H9 (cell line): Measurements from ENCODE around the gene TBATA. TPM values are rescaled to one million over a fixed set of nuclear protein-coding genes. Genes with fewer than 3 reads are reported as not detected.

Experiments
- DNase-seq: peaks from one replicate; pipeline ENCODE4 v3.0.0-alpha.2; 2017
- H2AFZ ChIP-seq: one replicate; pipeline ENCODE4 v1.6.1; 2013; ENCODE audit warnings: mild to moderate bottlenecking, low read length, control low read depth, moderate library complexity
- H2AK5ac ChIP-seq: 2 replicates; pipeline ENCODE4 v1.6.1; 2013; ENCODE audit warnings: low read length, control low read depth, mixed read lengths; ENCODE audit not compliant: insufficient read length
- H2BK120ac ChIP-seq: one replicate; pipeline ENCODE4 v1.6.1; 2013; ENCODE audit warnings: low read depth, mild to moderate bottlenecking, low read length, control low read depth, inconsistent platforms; ENCODE audit not compliant: poor library complexity, severe bottlenecking
- H2BK12ac ChIP-seq: 2 replicates; pipeline ENCODE4 v1.6.1; 2013; ENCODE audit warnings: low read length, control low read depth, mixed read lengths, low read depth; ENCODE audit not compliant: insufficient read length
- H2BK15ac ChIP-seq: 2 replicates; pipeline ENCODE4 v1.6.1; 2013; ENCODE audit warnings: low read depth, low read length, control low read depth
- H2BK20ac ChIP-seq: one replicate; pipeline ENCODE4 v1.6.1; 2013; ENCODE audit warnings: low read depth, mild to moderate bottlenecking, low read length, control low read depth, inconsistent platforms; ENCODE audit not compliant: poor library complexity, severe bottlenecking
- H2BK5ac ChIP-seq: 2 replicates; pipeline ENCODE4 v1.6.1; 2013; ENCODE audit warnings: low read length, control low read depth, mixed read lengths; ENCODE audit not compliant: insufficient read length
- H3K14ac ChIP-seq: 2 replicates; pipeline ENCODE4 v1.6.1; 2013; ENCODE audit warnings: low read length, control low read depth; ENCODE audit not compliant: insufficient read depth
- H3K18ac ChIP-seq: 2 replicates; pipeline ENCODE4 v1.6.1; 2013; ENCODE audit warnings: low read depth, mild to moderate bottlenecking, mixed read lengths, low read length, control low read depth; ENCODE audit not compliant: insufficient read length
- H3K23ac ChIP-seq: 2 replicates; pipeline ENCODE4 v1.6.1; 2013; ENCODE audit warnings: low read length, control low read depth, mixed read lengths, low read depth; ENCODE audit not compliant: insufficient read length
- H3K23me2 ChIP-seq: 2 replicates; pipeline ENCODE4 v1.6.1; 2013; ENCODE audit warnings: low read depth, mild to moderate bottlenecking, mixed read lengths, low read length, control low read depth; ENCODE audit not compliant: insufficient read length, poor library complexity, severe bottlenecking
- H3K27ac ChIP-seq: 2 replicates; pipeline ENCODE4 v1.5.1; 2013; ENCODE audit warnings: low read length, control low read depth, mixed read lengths, low read depth; ENCODE audit not compliant: insufficient read length
- H3K27me3 ChIP-seq: 2 replicates; pipeline ENCODE4 v1.6.1; 2013; ENCODE audit warnings: low read length, control low read depth, inconsistent platforms; ENCODE audit not compliant: insufficient read depth
- H3K4ac ChIP-seq: 2 replicates; pipeline ENCODE4 v1.6.1; 2013; ENCODE audit warnings: low read depth, mild to moderate bottlenecking, control low read depth, inconsistent platforms, low read length, moderate library complexity
- H3K4me1 ChIP-seq: 2 replicates; pipeline ENCODE4 v1.6.1; 2013; ENCODE audit warnings: low read length, control low read depth, inconsistent platforms; ENCODE audit not compliant: insufficient read depth
- H3K4me2 ChIP-seq: 2 replicates; pipeline ENCODE4 v1.6.1; 2013; ENCODE audit warnings: low read length, control low read depth, mixed read lengths; ENCODE audit not compliant: insufficient read length, insufficient read depth
- H3K56ac ChIP-seq: 2 replicates; pipeline ENCODE4 v1.6.1; 2013; ENCODE audit warnings: low read depth, mild to moderate bottlenecking, mixed read lengths, low read length, control low read depth; ENCODE audit not compliant: insufficient read length
- H3K79me1 ChIP-seq: 2 replicates; pipeline ENCODE4 v1.6.1; 2013; ENCODE audit warnings: low read depth, mild to moderate bottlenecking, moderate library complexity, low read length, control low read depth, inconsistent platforms; ENCODE audit not compliant: insufficient read depth, poor library complexity, severe bottlenecking
- H3K79me2 ChIP-seq: 2 replicates; pipeline ENCODE4 v1.6.1; 2013; ENCODE audit warnings: low read length, control low read depth, inconsistent platforms; ENCODE audit not compliant: insufficient read depth
- H3K9ac ChIP-seq: 2 replicates; pipeline ENCODE4 v1.6.1; 2013; ENCODE audit warnings: low read length, control low read depth, mixed read lengths; ENCODE audit not compliant: insufficient read length; ENCODE audit errors: extremely low read depth
- H3K9me3 ChIP-seq: one replicate; pipeline ENCODE4 v1.6.1; 2013; ENCODE audit warnings: low read depth, low read length, inconsistent platforms; ENCODE audit not compliant: control insufficient read depth
- H3T11ph ChIP-seq: one replicate; pipeline ENCODE4 v1.6.1; 2013; ENCODE audit warnings: mild to moderate bottlenecking, low read length, control low read depth, inconsistent platforms
- H4K20me1 ChIP-seq: one replicate; pipeline ENCODE4 v1.6.1; 2013; ENCODE audit not compliant: control insufficient read depth, insufficient read length, insufficient read depth
- H4K5ac ChIP-seq: 2 replicates; pipeline ENCODE4 v1.6.1; 2013; ENCODE audit warnings: low read depth, mild to moderate bottlenecking, mixed read lengths, low read length, control low read depth; ENCODE audit not compliant: insufficient read length
- H4K8ac ChIP-seq: replicated peaks from 2 replicates; pipeline ENCODE4 v1.6.1; 2013; ENCODE audit warnings: low read length, control low read depth, mixed read lengths, low read depth; ENCODE audit not compliant: insufficient read length
- H4K91ac ChIP-seq: 2 replicates; pipeline ENCODE4 v1.6.1; 2013; ENCODE audit warnings: low read depth, mild to moderate bottlenecking, moderate library complexity, mixed read lengths, low read length, control low read depth; ENCODE audit not compliant: insufficient read length
- H3K27ac Mint-ChIP-seq, 3 experiments: 2 replicates in 2 of 3; 3 replicates in 1 of 3; pipeline ENCODE4 v1.8.0; 2020 to 2021; ENCODE audit warnings: mixed read lengths in 3 of 3, mild to moderate bottlenecking in 1 of 3, moderate library complexity in 1 of 3
- H3K27me3 Mint-ChIP-seq: 2 replicates; pipeline ENCODE4 v1.8.0; 2021; ENCODE audit warnings: low read depth, mild to moderate bottlenecking, moderate library complexity, mixed read lengths
- H3K36me3 Mint-ChIP-seq, 3 experiments: 2 replicates in 2 of 3; 3 replicates in 1 of 3; pipeline ENCODE4 v1.8.0; 2020 to 2021; ENCODE audit warnings: low read depth in 3 of 3, mixed read lengths in 3 of 3; ENCODE audit not compliant: insufficient read depth in 1 of 3
- H3K4me1 Mint-ChIP-seq, 2 experiments: 2 replicates each; pipeline ENCODE4 v1.8.0; 2020; ENCODE audit warnings: mixed read lengths in 2 of 2
- H3K4me3 Mint-ChIP-seq, 2 experiments: 2 replicates in 1 of 2; 3 replicates in 1 of 2; pipeline ENCODE4 v1.8.0; 2020 to 2021; ENCODE audit warnings: mild to moderate bottlenecking in 2 of 2, mixed read lengths in 2 of 2, moderate library complexity in 1 of 2
- H3K9me3 Mint-ChIP-seq, 2 experiments: 2 replicates in 1 of 2; 3 replicates in 1 of 2; pipeline ENCODE4 v1.8.0; 2020; ENCODE audit warnings: mild to moderate bottlenecking in 2 of 2, mixed read lengths in 2 of 2, moderate library complexity in 1 of 2
- WGBS: extraction: QIAGEN DNeasy Blood & Tissue Kit; methylation state at CpG from one replicate; pipeline ENCODE4 v1.1.7; 2013; ENCODE audit warnings: missing lambda C conversion rate, low lambda C conversion rate, mixed read lengths; ENCODE audit not compliant: insufficient read length; ENCODE audit errors: extremely low coverage; 5-methylcytosine and 5-hydroxymethylcytosine counted together
- total RNA-seq: library from RNA; stranded (reverse); gene quantifications from 2 replicates; pipeline ENCODE4 v1.2.1, GENCODE V29; 2021
- TF ChIP-seq, protein P1 (sequence below): fragments of 200-600 bp; sonication (generic); conservative IDR thresholded peaks from 3 replicates; pipeline ENCODE4 v1.8.0; 2021; ENCODE audit warnings: antibody characterized with exemption, mild to moderate bottlenecking

TBATA gene
- total RNA-seq, 1 experiment from 2014 or later: not detected

DNA sequence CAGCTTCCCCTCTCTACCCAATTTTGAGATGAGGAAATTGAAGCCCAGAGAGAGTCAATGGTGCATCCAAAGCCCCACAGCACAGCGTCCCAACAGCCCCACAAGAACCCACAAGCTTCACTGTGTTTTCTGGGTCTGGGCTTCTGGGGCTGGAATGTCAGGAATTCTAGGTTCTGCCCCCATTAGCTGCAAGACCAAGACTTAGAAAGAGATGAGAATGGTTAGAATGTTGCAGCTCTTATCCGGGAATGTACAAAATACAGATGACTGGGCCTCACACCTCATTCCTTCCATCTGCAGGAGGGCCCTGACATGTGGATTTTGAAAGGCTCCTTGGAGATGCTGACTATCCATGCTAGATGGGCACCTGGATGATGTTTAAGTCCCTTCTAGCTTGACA lies 24.5 kb upstream of the TBATA start:
- no peak for DNase-seq
- H3K14ac ChIP-seq: no peak overlapping the region
- Mint-ChIP-seq H3K4me1 (peaks cover 21 to 22% of the 10 kb centered on the region in 2 experiments), H3K4me3 (no peak overlapping the region), H3K36me3 (no peaks in the 10 kb centered on the region), H3K27ac (0 out of 7 replicates have a peak overlapping the region, but pooled peaks of 1 of the 3 experiments have one; percentile 35), H3K9me3 (no peaks in the 10 kb centered on the region; a peak in 1 of 5 replicates), H3K27me3 (no peaks in the 10 kb centered on the region; the same call in 1 of the 2 replicates)
- H3K4ac ChIP-seq: no peak overlapping the region
- no peak overlapping the region for H3K9ac ChIP-seq
- no peak overlapping the region for H2BK15ac ChIP-seq
- H3K23me2 ChIP-seq: no peaks in the 10 kb centered on the region
- no peak overlapping the region for H3K4me2 ChIP-seq
- H3K23ac ChIP-seq: no peak overlapping the region
- H3K27ac ChIP-seq: no peak overlapping the region
- WGBS: no CpG with 5 or more reads among the region's 2 CpGs
- H3K27me3 ChIP-seq: no peaks in the 10 kb centered on the region
- no peak overlapping the region for H4K8ac ChIP-seq
- peaks cover 6% of the 10 kb centered on the region; the same call in 1 of the 2 replicates for H3K4me1 ChIP-seq
- no peaks in the 10 kb centered on the region for H3K79me1 ChIP-seq
- H4K91ac ChIP-seq: no peak overlapping the region
- no peak overlapping the region for H2BK12ac ChIP-seq
- no peaks in the 10 kb centered on the region for H4K20me1 ChIP-seq
- H3K56ac ChIP-seq: no peak overlapping the region
- no peak overlapping the region for H3K18ac ChIP-seq
- no peak overlapping the region for H2AK5ac ChIP-seq
- no peak overlapping the region for H2BK5ac ChIP-seq
- TF ChIP-seq, protein P1, sequence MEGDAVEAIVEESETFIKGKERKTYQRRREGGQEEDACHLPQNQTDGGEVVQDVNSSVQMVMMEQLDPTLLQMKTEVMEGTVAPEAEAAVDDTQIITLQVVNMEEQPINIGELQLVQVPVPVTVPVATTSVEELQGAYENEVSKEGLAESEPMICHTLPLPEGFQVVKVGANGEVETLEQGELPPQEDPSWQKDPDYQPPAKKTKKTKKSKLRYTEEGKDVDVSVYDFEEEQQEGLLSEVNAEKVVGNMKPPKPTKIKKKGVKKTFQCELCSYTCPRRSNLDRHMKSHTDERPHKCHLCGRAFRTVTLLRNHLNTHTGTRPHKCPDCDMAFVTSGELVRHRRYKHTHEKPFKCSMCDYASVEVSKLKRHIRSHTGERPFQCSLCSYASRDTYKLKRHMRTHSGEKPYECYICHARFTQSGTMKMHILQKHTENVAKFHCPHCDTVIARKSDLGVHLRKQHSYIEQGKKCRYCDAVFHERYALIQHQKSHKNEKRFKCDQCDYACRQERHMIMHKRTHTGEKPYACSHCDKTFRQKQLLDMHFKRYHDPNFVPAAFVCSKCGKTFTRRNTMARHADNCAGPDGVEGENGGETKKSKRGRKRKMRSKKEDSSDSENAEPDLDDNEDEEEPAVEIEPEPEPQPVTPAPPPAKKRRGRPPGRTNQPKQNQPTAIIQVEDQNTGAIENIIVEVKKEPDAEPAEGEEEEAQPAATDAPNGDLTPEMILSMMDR: no peak
- no peak overlapping the region for H2AFZ ChIP-seq
- no peak overlapping the region for H2BK120ac ChIP-seq
- H3K9me3 ChIP-seq: no peaks in the 10 kb centered on the region
- no peaks in the 10 kb centered on the region for H3K79me2 ChIP-seq
- no peak overlapping the region for H3T11ph ChIP-seq
- no peak overlapping the region for H2BK20ac ChIP-seq
- H4K5ac ChIP-seq: no peak overlapping the region
